SK-N-MC (cell line): ENCODE data around the gene KNOP1.

Experiments used
- EZH2 ChIP-seq: fragments of 200-600 bp; sonication (generic); IDR thresholded peaks from one replicate; pipeline ENCODE4 v1.6.1; 2017; ENCODE audit warnings: antibody characterized with exemption
- FOXP2 ChIP-seq: optimal IDR thresholded peaks from 2 replicates; pipeline ENCODE3; 2011; ENCODE audit warnings: mild to moderate bottlenecking, moderate library complexity; ENCODE audit not compliant: insufficient read depth; ENCODE audit errors: extremely low read length, control extremely low read depth

DNA sequence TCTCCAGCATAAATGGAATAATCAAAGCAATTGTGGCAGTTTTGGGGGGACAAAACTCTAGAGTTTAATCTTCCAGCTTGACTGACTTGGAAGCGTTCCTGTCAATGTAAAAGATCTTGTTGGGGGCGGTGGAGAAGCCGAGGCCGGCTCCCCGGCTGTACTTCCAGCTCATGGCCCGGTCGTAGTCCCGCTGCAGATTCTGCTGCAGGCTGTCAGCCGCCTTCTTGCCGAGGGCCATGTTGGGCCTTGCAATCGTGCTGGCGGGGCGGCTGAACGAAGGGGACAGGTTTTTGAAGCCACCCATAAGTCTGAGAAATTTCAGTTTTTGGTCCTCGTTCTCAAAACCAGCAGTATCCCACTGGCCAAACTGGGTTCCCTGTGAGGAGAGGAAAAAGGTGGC lies 11.2 kb downstream of the KNOP1 start:
- TF ChIP-seq FOXP2 (no peak), EZH2 (no peak)
